Mesenchymal stem cell (in vitro differentiated cells and primary cell): ENCODE data around the gene TBCC.
A peak's percentile ranks its signal among the peaks of the same experiment; 100 is the strongest.

Experiments
- DNase-seq: peaks from one replicate; pipeline ENCODE4 v3.0.0-alpha.2; 2013
- H2AFZ ChIP-seq: one replicate; pipeline ENCODE4 v1.6.1; 2013; ENCODE audit warnings: low read depth, mild to moderate bottlenecking, control low read depth, inconsistent platforms, low read length, moderate library complexity
- H2AK5ac ChIP-seq: 2 replicates; pipeline ENCODE4 v1.6.1; 2013; ENCODE audit warnings: low read length, moderate library complexity, mild to moderate bottlenecking, inconsistent platforms; ENCODE audit not compliant: severe bottlenecking
- H2BK120ac ChIP-seq: one replicate; pipeline ENCODE4 v1.6.1; 2013; ENCODE audit warnings: low read depth, mild to moderate bottlenecking, inconsistent platforms, low read length, moderate library complexity
- H2BK12ac ChIP-seq, 2 experiments: one replicate each; pipeline ENCODE4 v1.6.1; 2013; ENCODE audit warnings: inconsistent platforms in 2 of 2, low read length in 2 of 2, mild to moderate bottlenecking in 2 of 2, moderate library complexity in 2 of 2, control low read depth in 1 of 2
- H2BK15ac ChIP-seq: one replicate; pipeline ENCODE4 v1.6.1; 2013; ENCODE audit warnings: mild to moderate bottlenecking, low read depth, inconsistent platforms; ENCODE audit not compliant: poor library complexity, severe bottlenecking
- H2BK5ac ChIP-seq: 2 replicates; pipeline ENCODE4 v1.6.1; 2013; ENCODE audit warnings: low read depth, mild to moderate bottlenecking, low read length, control low read depth, inconsistent platforms; ENCODE audit not compliant: poor library complexity, severe bottlenecking
- H3K14ac ChIP-seq, 2 experiments: one replicate each; pipeline ENCODE4 v1.6.1; 2013; ENCODE audit warnings: inconsistent platforms in 2 of 2, low read length in 2 of 2, control low read depth in 1 of 2, mild to moderate bottlenecking in 1 of 2, moderate library complexity in 1 of 2
- H3K18ac ChIP-seq, 2 experiments: one replicate each; pipeline ENCODE4 v1.6.1; 2013; ENCODE audit warnings: inconsistent platforms in 2 of 2, low read length in 2 of 2, control low read depth in 1 of 2, low read depth in 1 of 2, mild to moderate bottlenecking in 1 of 2
- H3K23ac ChIP-seq, 2 experiments: one replicate each; pipeline ENCODE4 v1.6.1; 2013; ENCODE audit warnings: inconsistent platforms in 2 of 2, low read length in 2 of 2, mild to moderate bottlenecking in 2 of 2, moderate library complexity in 2 of 2, control low read depth in 1 of 2
- H3K27ac ChIP-seq: 2 replicates; pipeline ENCODE4 v1.5.1; 2013; ENCODE audit warnings: mild to moderate bottlenecking, moderate library complexity, low read length, control low read depth, inconsistent platforms; ENCODE audit not compliant: poor library complexity, severe bottlenecking
- H3K27me3 ChIP-seq, 2 experiments: 2 replicates each; pipeline versions ENCODE4 v1.6.1 to v1.7.0; 2013; ENCODE audit warnings: low read length in 2 of 2, mild to moderate bottlenecking in 2 of 2, moderate library complexity in 2 of 2, control low read depth in 1 of 2, inconsistent platforms in 1 of 2; ENCODE audit not compliant: control insufficient read depth in 1 of 2, insufficient read depth in 1 of 2
- H3K36me3 ChIP-seq, 2 experiments: 2 replicates each; pipeline versions ENCODE4 v1.6.1 to v1.7.0; 2013; ENCODE audit warnings: low read length in 2 of 2, control low read depth in 1 of 2, inconsistent platforms in 1 of 2, low read depth in 1 of 2, mild to moderate bottlenecking in 1 of 2; ENCODE audit not compliant: insufficient read depth in 2 of 2, control insufficient read depth in 1 of 2
- H3K4ac ChIP-seq, 2 experiments: one replicate each; pipeline ENCODE4 v1.6.1; 2013; ENCODE audit warnings: inconsistent platforms in 2 of 2, low read length in 2 of 2, mild to moderate bottlenecking in 2 of 2, moderate library complexity in 2 of 2, control low read depth in 1 of 2, low read depth in 1 of 2
- H3K4me1 ChIP-seq: 2 replicates; pipeline ENCODE4 v1.6.1; 2013; ENCODE audit warnings: low read depth, low read length, control low read depth; ENCODE audit not compliant: control insufficient read depth, insufficient read depth
- H3K4me2 ChIP-seq: 2 replicates; pipeline ENCODE4 v1.6.1; 2013; ENCODE audit warnings: low read length, mild to moderate bottlenecking, inconsistent platforms; ENCODE audit not compliant: poor library complexity, severe bottlenecking
- H3K4me3 ChIP-seq, 2 experiments: 2 replicates each; pipeline versions ENCODE4 v1.5.1 to v1.7.0; 2013; ENCODE audit warnings: low read length in 2 of 2, mild to moderate bottlenecking in 2 of 2, control low read depth in 1 of 2, low read depth in 1 of 2; ENCODE audit not compliant: insufficient read depth in 1 of 2
- H3K79me1 ChIP-seq: replicated peaks from 2 replicates; pipeline ENCODE4 v1.6.1; 2013; ENCODE audit warnings: mild to moderate bottlenecking, control low read depth, low read length, inconsistent platforms; ENCODE audit not compliant: poor library complexity, severe bottlenecking
- H3K9ac ChIP-seq: 2 replicates; pipeline ENCODE4 v1.7.0; 2013; ENCODE audit warnings: mild to moderate bottlenecking, low read length, moderate library complexity
- H3K9me3 ChIP-seq: 2 replicates; pipeline ENCODE4 v1.7.0; 2013; ENCODE audit warnings: mild to moderate bottlenecking, low read length; ENCODE audit not compliant: control insufficient read depth
- H4K8ac ChIP-seq: one replicate; pipeline ENCODE4 v1.6.1; 2013; ENCODE audit warnings: inconsistent platforms, mild to moderate bottlenecking, low read length, moderate library complexity
- H4K91ac ChIP-seq: one replicate; pipeline ENCODE4 v1.6.1; 2013; ENCODE audit warnings: mild to moderate bottlenecking, low read length, inconsistent platforms
- WGBS: methylation state at CpG from one replicate; pipeline ENCODE4 v1.1.7; 2013; ENCODE audit warnings: mixed read lengths; 5-methylcytosine and 5-hydroxymethylcytosine counted together

Gene TBCC

DNA sequence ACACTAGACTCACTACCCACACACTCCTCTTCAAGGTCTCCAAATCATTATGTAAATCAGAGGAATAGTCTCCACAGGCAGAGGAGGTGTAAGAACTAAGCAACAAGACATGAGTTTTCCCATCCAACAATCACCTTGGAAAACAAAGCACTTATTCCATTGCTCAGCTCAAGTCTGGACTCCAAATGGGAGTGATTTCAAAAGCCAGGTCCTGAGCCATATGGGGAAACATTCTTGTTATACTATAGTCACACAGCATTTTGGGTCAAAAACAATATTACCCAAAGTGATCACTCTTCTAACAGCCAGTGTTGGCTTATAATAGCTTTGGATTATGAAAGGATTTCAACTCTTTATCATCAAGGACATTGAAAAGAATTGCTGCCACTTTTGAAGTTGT, 19.9 kb downstream of the TBCC start:
- no peak overlapping the region for H3K27ac ChIP-seq
- H2BK5ac ChIP-seq: no peak overlapping the region
- no peaks in the 10 kb centered on the region for H3K9me3 ChIP-seq
- H3K4ac ChIP-seq: no peak overlapping the region
- H3K9ac ChIP-seq: peak overlapping the region; percentile 90
- no peak overlapping the region for H4K8ac ChIP-seq
- H3K4me3 ChIP-seq: peak overlapping the region in 1 of 2 experiments; percentile 66
- H2AK5ac ChIP-seq: no peak overlapping the region
- DNase-seq: no peak
- H3K4me1 ChIP-seq: no peaks in the 10 kb centered on the region
- no peak overlapping the region for H3K4me2 ChIP-seq
- no peak overlapping the region for H2BK120ac ChIP-seq
- H3K18ac ChIP-seq: no peak overlapping the region
- no peak overlapping the region for H2BK12ac ChIP-seq
- H3K23ac ChIP-seq: no peak overlapping the region
- H3K14ac ChIP-seq: no peak overlapping the region
- no peaks in the 10 kb centered on the region for H3K79me1 ChIP-seq
- no peaks in the 10 kb centered on the region for H3K27me3 ChIP-seq
- no peaks in the 10 kb centered on the region for H3K36me3 ChIP-seq
- H4K91ac ChIP-seq: no peak overlapping the region
- no peak overlapping the region for H2BK15ac ChIP-seq
- H2AFZ ChIP-seq: no peak overlapping the region

DNA sequence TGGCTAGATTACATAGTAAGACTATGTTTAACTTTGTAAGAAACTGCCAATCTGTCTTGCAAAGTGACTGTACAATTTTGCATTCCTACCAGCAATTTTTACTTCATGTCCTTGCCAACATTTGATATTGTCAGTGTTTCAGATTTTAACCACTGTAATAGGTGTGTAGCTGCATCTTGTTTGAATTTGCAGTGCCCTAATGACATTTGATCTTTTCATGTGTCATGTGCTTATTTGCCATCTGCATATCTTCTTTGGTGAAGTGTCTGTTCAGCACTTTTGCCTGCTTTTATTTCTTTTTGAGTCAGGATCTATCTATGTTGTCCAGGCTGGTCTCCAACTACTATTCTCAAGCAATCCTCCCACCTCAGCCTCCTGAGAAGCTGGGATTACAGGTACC, 21.1 kb downstream of the TBCC start:
- no peak overlapping the region for H3K18ac ChIP-seq
- H3K4me2 ChIP-seq: no peak overlapping the region
- no peaks in the 10 kb centered on the region for H3K9me3 ChIP-seq
- no peak overlapping the region for H2AFZ ChIP-seq
- no peak overlapping the region for H2BK12ac ChIP-seq
- no peak overlapping the region for H4K91ac ChIP-seq
- H3K27ac ChIP-seq: no peak overlapping the region
- DNase-seq: no peak
- H3K9ac ChIP-seq: no peak overlapping the region
- H3K36me3 ChIP-seq: no peaks in the 10 kb centered on the region
- H2BK120ac ChIP-seq: no peak overlapping the region
- no peak overlapping the region for H2BK5ac ChIP-seq
- no peak overlapping the region for H2AK5ac ChIP-seq
- H4K8ac ChIP-seq: no peak overlapping the region
- H3K27me3 ChIP-seq: peaks cover 0 to 6% of the 10 kb centered on the region in 2 experiments
- no peak overlapping the region for H3K23ac ChIP-seq
- H3K4me3 ChIP-seq: no peak overlapping the region
- H2BK15ac ChIP-seq: no peak overlapping the region
- H3K79me1 ChIP-seq: no peaks in the 10 kb centered on the region
- no peak overlapping the region for H3K14ac ChIP-seq
- peaks cover 4% of the 10 kb centered on the region for H3K4me1 ChIP-seq
- H3K4ac ChIP-seq: no peak overlapping the region

DNA sequence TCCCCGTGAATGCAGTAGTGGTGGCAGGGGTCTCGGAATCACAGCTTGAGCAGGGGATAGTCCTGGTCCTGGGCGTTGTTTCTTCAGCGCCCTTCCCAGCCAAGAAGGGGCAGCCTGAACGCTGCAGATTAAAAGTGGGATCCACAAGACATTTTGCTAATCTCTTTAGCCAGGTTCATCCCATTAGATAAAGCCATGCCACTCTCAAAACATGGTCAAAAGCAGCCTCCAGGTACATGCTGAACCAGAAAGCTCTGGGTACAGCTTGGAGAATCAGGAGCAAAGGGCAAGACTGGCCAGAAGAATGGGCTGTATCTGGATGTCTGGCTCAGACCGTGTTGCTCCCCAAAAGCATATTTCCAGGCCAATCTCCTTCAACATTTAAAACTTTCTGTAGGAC, 23.4 kb downstream of the TBCC start, which contains the start of gene PRPH2:
Gene PRPH2 (minus strand): TSS at position 101 of the 400 bp plus-strand sequence. CDS start 263 bp downstream, outside the sequence.
- H3K9ac ChIP-seq: no peak within 1 kb of the TSS
- no peak within 1 kb of the TSS for H3K18ac ChIP-seq
- no peaks in the 10 kb centered on the region for H3K36me3 ChIP-seq
- no peak within 1 kb of the TSS for H4K8ac ChIP-seq
- no peak within 1 kb of the TSS for H4K91ac ChIP-seq
- no peak within 1 kb of the TSS for H3K27ac ChIP-seq
- H2BK12ac ChIP-seq: no peak within 1 kb of the TSS
- H3K4me2 ChIP-seq: no peak within 1 kb of the TSS
- no peak within 1 kb of the TSS for H3K14ac ChIP-seq
- H3K27me3 ChIP-seq: peaks cover 0 to 6% of the 10 kb centered on the region in 2 experiments
- peaks cover 4% of the 10 kb centered on the region for H3K4me1 ChIP-seq
- H2BK5ac ChIP-seq: no peak within 1 kb of the TSS
- H2AK5ac ChIP-seq: no peak within 1 kb of the TSS
- H3K4me3 ChIP-seq: no peak within 1 kb of the TSS
- no peaks in the 10 kb centered on the region for H3K79me1 ChIP-seq
- no peaks in the 10 kb centered on the region for H3K9me3 ChIP-seq
- WGBS: 89% methylated on average over 6 of the region's 6 CpGs
- DNase-seq: no peak
- no peak within 1 kb of the TSS for H3K4ac ChIP-seq
- H3K23ac ChIP-seq: no peak within 1 kb of the TSS
- H2BK15ac ChIP-seq: no peak within 1 kb of the TSS
- H2BK120ac ChIP-seq: no peak within 1 kb of the TSS
- H2AFZ ChIP-seq: no peak within 1 kb of the TSS

DNA sequence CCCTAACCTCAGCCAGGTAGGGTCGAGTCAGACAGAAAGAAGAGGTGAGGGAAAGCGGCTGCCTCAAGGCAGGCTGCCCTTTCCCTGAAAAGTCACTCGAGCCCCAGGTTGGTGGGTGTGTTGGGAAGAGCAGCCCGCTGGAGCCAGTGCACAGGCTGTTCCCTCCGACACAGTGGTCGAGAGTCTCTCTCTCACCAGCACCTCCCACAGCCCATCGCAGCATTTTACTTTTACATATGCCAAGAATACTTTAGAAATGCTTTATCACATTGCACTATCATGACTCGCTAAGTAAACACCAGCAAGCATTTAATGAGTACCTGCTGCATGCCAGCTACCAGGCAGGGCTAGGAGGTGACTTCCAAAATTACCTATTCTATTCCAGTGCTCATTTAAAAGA, 25.2 kb downstream of the TBCC start:
- Histone ChIP-seq H4K91ac (no peak overlapping the region), H3K27ac (no peak overlapping the region), H2BK5ac (no peak overlapping the region), H3K4ac (no peak overlapping the region), H3K4me2 (peak overlapping the region; percentile 14), H3K23ac (no peak overlapping the region), H2BK15ac (no peak overlapping the region), H2AFZ (no peak overlapping the region), H4K8ac (no peak overlapping the region), H3K9me3 (no peaks in the 10 kb centered on the region), H3K79me1 (no peaks in the 10 kb centered on the region), H3K14ac (no peak overlapping the region), H3K18ac (no peak overlapping the region), H2BK12ac (no peak overlapping the region), H2AK5ac (peak overlapping the region; percentile 22), H3K36me3 (no peaks in the 10 kb centered on the region), H2BK120ac (no peak overlapping the region), H3K9ac (no peak overlapping the region), H3K27me3 (peaks cover 0 to 6% of the 10 kb centered on the region in 2 experiments), H3K4me1 (peaks cover 6% of the 10 kb centered on the region), H3K4me3 (no peak overlapping the region)
- DNase-seq: no peak
- 60% methylated on average over 8 of the region's 8 CpGs for WGBS
